ENCODE measurements around the gene TMEM132D. TPM values are rescaled to one million over a fixed set of nuclear protein-coding genes. Genes with fewer than 3 reads are reported as not detected.

Gene TMEM132D
- total RNA-seq, 1 donor from 2014 or later, result 0.19 TPM

GRCh38 chr12:129310346-129310745 lies 593.5 kb downstream of the TMEM132D start:
- no peaks in the 10 kb centered on the region for H3K9me3 Mint-ChIP-seq
- DNase-seq (ENCODE audit: low read depth, low spot score), result no peak
- TF ChIP-seq CTCF (conservative IDR thresholded peaks at IDR 0.05), result no peak
- no peak overlapping the region for H3K4me3 Mint-ChIP-seq
- H3K36me3 Mint-ChIP-seq (ENCODE audit: low read depth), result no peaks in the 10 kb centered on the region
- H3K27me3 Mint-ChIP-seq (ENCODE audit: low read depth), result peaks cover 41% of the 10 kb centered on the region
- no peaks in the 10 kb centered on the region for H3K4me1 Mint-ChIP-seq
- H3K27ac Mint-ChIP-seq (ENCODE audit: unreplicated experiment), result no peak overlapping the region

- peaks cover 38% of the 10 kb centered on the region for H3K27me3 Mint-ChIP-seq (ENCODE audit: low read depth)
- no peak for TF ChIP-seq CTCF (conservative IDR thresholded peaks at IDR 0.05)
- no peak overlapping the region for H3K4me3 Mint-ChIP-seq
- H3K4me1 Mint-ChIP-seq, result no peaks in the 10 kb centered on the region
- no peaks in the 10 kb centered on the region for H3K36me3 Mint-ChIP-seq (ENCODE audit: low read depth)
- no peak overlapping the region for H3K27ac Mint-ChIP-seq (ENCODE audit: unreplicated experiment)
- peaks cover 3% of the 10 kb centered on the region for H3K9me3 Mint-ChIP-seq
- no peak for DNase-seq (ENCODE audit: low read depth, low spot score)
These were observed 598.0 kb downstream of the TMEM132D start for GRCh38 chr12:129305851-129306250.

- no peak for TF ChIP-seq CTCF (conservative IDR thresholded peaks at IDR 0.05)
- Mint-ChIP-seq H3K4me1 (no peaks in the 10 kb centered on the region), H3K4me3 (no peak overlapping the region), H3K27me3 (ENCODE audit: low read depth) (peaks cover 35% of the 10 kb centered on the region), H3K27ac (ENCODE audit: unreplicated experiment) (no peak overlapping the region), H3K36me3 (ENCODE audit: low read depth) (no peaks in the 10 kb centered on the region), H3K9me3 (peaks cover 3% of the 10 kb centered on the region)
- no peak for DNase-seq (ENCODE audit: low read depth, low spot score)
These were observed 599.3 kb downstream of the TMEM132D start for GRCh38 chr12:129304529-129304928.

GRCh38 chr12:129300011-129300410 lies 603.8 kb downstream of the TMEM132D start:
- Mint-ChIP-seq H3K36me3 (ENCODE audit: low read depth) (no peaks in the 10 kb centered on the region), H3K4me1 (no peaks in the 10 kb centered on the region), H3K27ac (ENCODE audit: unreplicated experiment) (no peak overlapping the region), H3K27me3 (ENCODE audit: low read depth) (peaks cover 5% of the 10 kb centered on the region), H3K4me3 (no peak overlapping the region), H3K9me3 (peaks cover 3% of the 10 kb centered on the region)
- DNase-seq (ENCODE audit: low read depth, low spot score), result no peak
- TF ChIP-seq CTCF (conservative IDR thresholded peaks at IDR 0.05), result no peak

GRCh38 chr12:129298921-129299320 lies 604.9 kb downstream of the TMEM132D start:
- Mint-ChIP-seq H3K4me3 (no peak overlapping the region), H3K27me3 (ENCODE audit: low read depth) (peaks cover 6% of the 10 kb centered on the region), H3K36me3 (ENCODE audit: low read depth) (no peaks in the 10 kb centered on the region), H3K27ac (ENCODE audit: unreplicated experiment) (no peak overlapping the region), H3K9me3 (no peaks in the 10 kb centered on the region), H3K4me1 (no peaks in the 10 kb centered on the region)
- TF ChIP-seq CTCF (conservative IDR thresholded peaks at IDR 0.05), result no peak
- no peak for DNase-seq (ENCODE audit: low read depth, low spot score)

- Mint-ChIP-seq H3K27ac (ENCODE audit: unreplicated experiment) (no peak overlapping the region), H3K9me3 (no peaks in the 10 kb centered on the region), H3K4me1 (no peaks in the 10 kb centered on the region), H3K4me3 (no peak overlapping the region), H3K36me3 (ENCODE audit: low read depth) (no peaks in the 10 kb centered on the region), H3K27me3 (ENCODE audit: low read depth) (peaks cover 15% of the 10 kb centered on the region)
- TF ChIP-seq CTCF (conservative IDR thresholded peaks at IDR 0.05), result no peak
- DNase-seq (ENCODE audit: low read depth, low spot score), result no peak
These were observed 607.2 kb downstream of the TMEM132D start for GRCh38 chr12:129296671-129297070.

All from neural crest cell (in vitro differentiated cells).